NCI-H1930 (cell line): ENCODE measurements around the gene DDX10.

Experiments
- DNase-seq, 2 experiments: peaks; one replicate each; lab custom pipeline; 2025; lab: John Stamatoyannopoulos, UW

DDX10 gene

GRCh38 chr11:108906329-108906728 is 241.5 kb downstream of the DDX10 start:
- DNase-seq: no peak

DNA sequence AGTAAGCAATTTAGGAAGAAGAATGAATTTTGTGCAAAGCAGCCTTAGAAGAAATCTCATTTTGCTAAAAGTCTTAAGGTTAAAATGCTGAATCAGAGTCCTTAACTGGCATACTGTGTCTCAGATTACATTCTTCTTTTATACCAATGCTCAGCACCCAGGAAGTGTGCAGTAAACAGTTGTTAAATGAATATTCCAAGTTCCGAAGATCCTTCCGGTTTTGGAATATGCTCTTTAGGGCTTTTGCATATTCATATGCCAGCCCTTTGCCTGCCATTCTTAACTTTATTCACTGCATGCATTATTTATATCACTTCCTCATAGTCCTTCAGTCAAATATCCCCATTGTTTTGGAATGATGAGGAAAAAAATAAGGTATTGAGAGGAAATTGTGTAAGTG is 242.0 kb downstream of the DDX10 start:
- DNase-seq: no peak

GRCh38 chr11:108909041-108909440 is 244.2 kb downstream of the DDX10 start:
- no peak for DNase-seq

- DNase-seq: no peak
Observed at GRCh38 chr11:108909921-108910320, 245.1 kb downstream of the DDX10 start.

DNA sequence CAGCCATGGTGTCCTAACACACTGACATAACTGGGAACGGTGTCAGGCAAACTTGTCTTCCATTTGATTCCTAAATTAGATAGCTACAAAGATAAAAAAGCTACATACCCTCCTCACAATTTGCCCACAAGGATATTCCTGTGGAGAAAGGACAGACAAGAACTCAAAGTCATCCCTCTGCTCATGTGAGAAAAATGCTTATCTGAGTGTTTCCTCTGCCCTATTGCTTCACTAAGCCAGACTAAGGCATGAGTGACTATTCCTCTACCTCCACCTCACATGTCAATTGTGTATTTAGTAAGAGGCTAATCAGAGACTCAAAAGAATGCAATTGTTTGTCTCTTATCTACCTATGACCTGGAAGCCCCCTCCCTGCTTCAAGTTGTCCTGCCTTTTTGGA is 247.7 kb downstream of the DDX10 start:
- no peak for DNase-seq

GRCh38 chr11:108913204-108913603 is 248.3 kb downstream of the DDX10 start:
- no peak for DNase-seq

GRCh38 chr11:108914211-108914610 is 249.3 kb downstream of the DDX10 start:
- DNase-seq: no peak

DNA sequence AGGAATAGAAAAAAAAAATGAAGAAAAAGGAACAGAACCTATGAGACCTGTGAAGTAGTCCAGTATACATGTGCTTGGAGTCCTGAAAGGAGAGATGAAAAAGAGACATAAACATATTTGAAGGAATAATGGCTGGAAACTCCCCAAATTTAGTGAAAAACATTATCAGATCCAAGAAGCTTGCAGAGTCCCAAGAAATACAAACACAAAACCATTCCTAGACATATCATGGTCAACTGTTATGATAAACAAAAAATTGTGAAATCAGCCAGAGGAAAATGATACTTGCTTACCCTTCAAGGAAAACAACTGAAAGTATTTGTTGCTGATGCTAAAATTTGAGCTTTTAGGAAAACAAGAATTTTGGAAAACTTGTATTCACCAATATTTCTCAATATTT is 250.1 kb downstream of the DDX10 start:
- DNase-seq: no peak

- DNase-seq: no peak
Observed at GRCh38 chr11:108915666-108916065, 250.8 kb downstream of the DDX10 start.

DNA sequence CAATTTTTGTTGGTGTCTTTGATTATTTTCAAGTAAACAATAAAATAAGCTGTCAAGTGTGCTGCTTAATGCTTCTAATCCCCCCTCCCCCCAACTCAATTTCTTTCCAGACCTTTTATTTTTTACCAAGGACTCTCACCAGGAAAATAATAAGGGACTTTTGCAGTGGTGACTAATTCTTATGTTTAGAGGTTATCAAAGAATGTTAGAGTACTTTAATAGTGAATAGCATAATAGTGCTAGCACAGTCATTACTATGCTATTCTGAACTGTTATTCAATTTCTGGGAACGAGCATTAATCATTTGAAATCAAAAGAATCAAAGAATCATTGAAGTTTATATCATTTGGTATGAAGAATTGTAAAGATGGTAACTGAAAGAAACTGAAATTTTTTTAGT is 251.4 kb downstream of the DDX10 start:
- DNase-seq: no peak

GRCh38 chr11:108916935-108917334 is 252.1 kb downstream of the DDX10 start:
- no peak for DNase-seq

GRCh38 chr11:108921211-108921610 is 256.3 kb downstream of the DDX10 start:
- DNase-seq: no peak

DNA sequence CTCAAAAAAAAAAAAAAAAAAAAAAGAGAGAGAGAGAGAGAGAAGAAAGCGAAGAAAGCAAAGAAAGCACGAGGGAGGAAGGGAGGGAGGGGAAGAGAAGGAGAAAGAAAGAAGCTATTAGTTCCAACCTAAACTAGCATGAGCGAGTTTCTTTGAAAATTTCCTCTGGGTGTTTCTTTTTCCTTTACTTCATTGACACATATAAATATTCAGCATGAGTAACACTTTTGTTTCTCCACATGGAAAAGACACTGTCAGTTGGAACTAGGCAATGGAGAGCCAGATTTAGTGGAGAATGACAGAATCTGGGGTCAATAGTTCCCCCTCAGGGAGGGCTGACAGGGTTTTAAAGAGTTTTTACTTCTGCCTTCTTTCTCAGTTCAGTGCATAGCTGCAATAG is 257.4 kb downstream of the DDX10 start:
- no peak for DNase-seq

- no peak for DNase-seq
Observed at GRCh38 chr11:108923413-108923812, 258.5 kb downstream of the DDX10 start.

GRCh38 chr11:108926171-108926840 is 261.4 kb downstream of the DDX10 start:
- DNase-seq: no peak

DNA sequence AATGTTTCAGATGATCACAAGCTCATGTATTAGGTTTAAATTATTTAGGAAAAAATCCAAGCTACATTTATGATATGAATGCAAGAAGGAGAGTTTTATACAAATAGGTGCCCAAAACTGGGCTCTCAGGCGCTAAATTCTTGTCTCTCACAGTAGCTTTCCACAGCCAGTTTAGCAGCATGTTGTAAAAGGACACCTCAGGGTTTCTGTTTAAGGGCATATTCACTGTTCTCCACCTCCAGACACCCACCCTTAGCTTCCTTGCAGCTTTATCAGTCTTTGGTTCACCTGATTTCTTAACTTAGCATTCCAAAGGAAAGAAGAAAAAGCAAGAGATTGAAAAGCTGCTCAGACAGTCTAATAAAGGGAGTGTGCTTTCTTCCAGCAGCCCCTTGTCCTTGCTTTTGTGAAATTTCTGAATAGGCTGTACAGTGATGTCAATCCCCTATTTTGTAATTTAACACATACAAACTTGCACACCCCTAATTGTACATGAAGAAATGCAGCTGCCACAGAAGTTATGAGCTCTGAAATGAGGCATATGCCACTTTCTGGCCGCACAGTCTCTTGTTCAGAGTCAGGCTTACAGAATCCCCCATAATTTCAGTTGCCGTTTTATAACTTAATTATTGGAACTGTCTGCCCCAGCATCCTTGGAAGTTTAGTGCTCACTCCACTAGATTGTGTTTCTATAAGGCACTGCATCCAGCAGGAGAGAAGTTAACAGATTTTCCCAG is 262.1 kb downstream of the DDX10 start:
- DNase-seq: no peak

GRCh38 chr11:108927791-108928545 is 263.1 kb downstream of the DDX10 start:
- no peak for DNase-seq

DNA sequence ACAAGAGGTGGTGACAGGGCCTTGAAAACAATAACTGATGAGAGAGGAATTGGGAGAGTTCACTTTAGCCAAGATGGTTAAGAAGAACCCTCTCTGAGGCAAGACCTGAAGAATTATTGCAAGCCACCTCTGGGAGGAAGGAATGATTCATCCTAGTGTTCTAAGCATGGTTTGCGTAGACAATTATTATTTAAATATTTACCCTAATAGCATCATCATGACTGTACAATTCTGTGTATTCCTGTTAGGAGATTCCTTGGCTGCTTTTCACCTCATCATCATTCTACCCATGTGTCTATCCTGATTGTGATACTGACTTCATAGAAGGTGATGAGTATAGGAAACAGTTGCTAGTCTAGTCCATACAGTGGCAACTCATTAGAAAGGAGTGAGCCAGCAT is 264.4 kb downstream of the DDX10 start:
- no peak for DNase-seq

- no peak for DNase-seq
Observed at GRCh38 chr11:108931168-108931567, 266.3 kb downstream of the DDX10 start.

DNA sequence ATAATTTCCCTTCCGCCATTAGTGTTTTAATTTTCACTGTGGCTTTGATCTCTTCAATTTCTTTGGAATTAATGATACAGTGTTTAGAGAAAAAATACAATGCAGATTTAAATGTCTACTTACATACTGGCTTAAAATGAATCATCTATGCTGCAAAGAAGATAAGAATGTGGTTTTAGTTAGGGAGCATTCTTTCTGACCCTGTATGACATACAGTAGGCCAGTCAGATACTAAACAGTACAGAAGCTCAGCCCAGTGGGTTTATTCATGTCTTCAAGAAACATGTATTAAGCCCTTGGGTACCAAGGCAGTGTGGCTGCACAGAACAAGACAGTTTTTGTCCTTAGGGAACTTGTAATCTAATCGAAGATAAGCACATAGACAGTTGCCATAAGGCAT is 268.8 kb downstream of the DDX10 start:
- DNase-seq: no peak

- DNase-seq: no peak
Observed at GRCh38 chr11:108934289-108934688, 269.4 kb downstream of the DDX10 start.

GRCh38 chr11:108934696-108935095 is 269.8 kb downstream of the DDX10 start:
- no peak for DNase-seq

GRCh38 chr11:108937746-108938145 is 272.9 kb downstream of the DDX10 start:
- no peak for DNase-seq
